Measurements from ENCODE around the gene LYPD1.
"Not testable (repeated sequence)": the region's sequence is repeated elsewhere in the genome, so short reads cannot be mapped to it uniquely, and the experiment has no call there.

The LYPD1 gene, protein sequence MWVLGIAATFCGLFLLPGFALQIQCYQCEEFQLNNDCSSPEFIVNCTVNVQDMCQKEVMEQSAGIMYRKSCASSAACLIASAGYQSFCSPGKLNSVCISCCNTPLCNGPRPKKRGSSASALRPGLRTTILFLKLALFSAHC

DNA sequence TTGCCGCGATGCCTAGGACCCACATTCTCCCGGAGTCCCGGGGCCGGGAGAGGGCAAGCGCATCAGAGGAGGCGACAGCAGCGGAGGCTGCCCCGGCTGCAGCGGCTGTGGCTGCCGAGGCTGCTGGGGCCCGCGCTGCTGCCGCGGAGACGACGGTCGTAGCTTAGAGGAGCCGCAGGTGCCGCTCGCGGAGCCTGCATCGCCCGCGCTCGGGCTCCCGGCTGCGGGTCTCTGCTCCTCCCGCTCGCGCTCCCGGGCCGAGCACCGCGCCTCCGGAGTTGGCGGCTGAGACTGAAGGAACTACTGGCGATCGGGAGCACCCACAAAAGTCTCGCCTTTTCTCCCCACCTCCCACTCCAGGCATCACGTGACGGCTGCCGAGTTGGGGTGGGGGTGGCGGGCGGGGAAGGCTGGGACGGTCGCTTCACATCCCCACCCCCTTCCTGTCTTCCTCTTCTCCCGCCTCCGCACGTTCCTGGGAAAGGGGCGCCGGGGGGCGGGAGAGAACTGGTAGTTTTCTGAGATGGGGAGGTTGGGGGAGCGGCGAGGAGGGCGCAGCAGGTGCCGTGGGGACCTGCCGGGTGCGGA, at the start of gene LYPD1:
TSS of gene LYPD1 (minus strand) at position 298 of the 588 bp plus-strand sequence. CDS start at position 25, 273 bp downstream.
- DNase-seq = no peak

GRCh38 chr2:132719480-132719879, 49.5 kb upstream of the LYPD1 start:
- DNase-seq = no peak

- DNase-seq = no peak
These were observed 46.9 kb upstream of the LYPD1 start for GRCh38 chr2:132716954-132717353.

DNA sequence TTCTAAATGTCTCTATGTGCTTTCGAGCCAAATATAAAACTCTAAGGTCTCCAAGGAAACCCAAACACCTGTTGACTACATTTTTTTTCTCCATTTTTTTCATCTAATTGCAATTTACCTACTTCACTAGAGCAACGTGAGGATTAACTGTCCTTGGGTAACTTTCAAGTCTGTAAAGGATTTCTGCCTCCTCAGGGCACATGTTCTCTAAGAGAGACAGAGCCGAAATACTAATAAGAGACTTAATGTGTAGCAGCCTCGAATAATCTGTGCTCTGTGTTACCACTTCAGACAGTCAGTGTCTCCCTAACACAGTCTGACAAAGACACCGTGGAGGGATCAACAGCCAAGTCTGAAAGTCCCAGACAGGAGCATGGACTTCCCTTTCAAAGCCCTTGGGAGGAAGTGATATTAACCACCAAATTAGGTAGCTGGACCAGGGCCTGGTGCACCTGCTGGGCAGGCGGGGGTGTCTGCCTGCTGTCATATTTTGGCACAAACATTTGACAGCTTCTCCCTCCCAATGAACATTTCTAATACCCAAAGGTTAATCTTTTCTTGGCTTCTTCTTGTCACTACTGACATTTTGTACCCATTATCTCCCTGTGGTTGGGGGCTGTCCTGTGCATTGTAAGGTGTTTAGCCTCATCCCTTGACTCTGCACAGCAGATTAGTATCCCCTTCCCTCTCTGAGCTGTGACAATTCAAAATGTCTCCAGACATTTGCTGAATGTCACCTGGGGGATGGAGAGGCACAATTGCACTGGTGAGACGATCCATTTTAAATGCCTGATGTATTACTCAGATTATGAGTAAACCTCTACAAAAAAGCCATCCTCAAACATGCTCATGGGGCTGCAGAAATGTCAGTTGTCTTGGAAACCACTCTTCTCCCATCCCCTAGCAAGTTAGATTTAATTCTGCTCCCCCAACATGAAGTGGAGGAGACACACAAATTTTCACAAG, 45.7 kb upstream of the LYPD1 start:
- no peak for DNase-seq

DNA sequence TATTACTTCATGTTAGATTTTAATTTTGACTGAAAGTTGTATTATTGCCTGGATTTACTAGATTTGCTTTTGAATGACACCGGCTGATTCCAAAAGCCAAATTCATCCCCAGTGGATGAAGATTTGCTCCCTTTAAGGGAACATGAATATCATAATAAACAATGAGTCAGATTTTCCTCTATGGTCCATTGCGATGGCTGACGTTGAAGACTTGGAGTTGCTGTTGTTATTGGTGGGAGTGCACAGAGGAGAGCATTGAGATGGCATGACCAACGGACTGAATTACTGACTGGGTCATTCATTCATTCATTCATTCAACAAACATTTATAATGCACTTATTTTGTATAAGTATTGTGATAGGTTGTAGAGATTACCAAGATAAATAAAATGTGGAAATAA, 33.4 kb upstream of the LYPD1 start:
- DNase-seq = no peak

- DNase-seq = no peak
These were observed 31.8 kb upstream of the LYPD1 start for GRCh38 chr2:132701810-132702209.

- not testable (repeated sequence) for DNase-seq
These were observed 29.8 kb upstream of the LYPD1 start for GRCh38 chr2:132699802-132700201.

GRCh38 chr2:132698347-132698746, 28.3 kb upstream of the LYPD1 start:
- DNase-seq = not testable (repeated sequence)

- DNase-seq = no peak
These were observed 27.7 kb upstream of the LYPD1 start for GRCh38 chr2:132697556-132698205.

DNA sequence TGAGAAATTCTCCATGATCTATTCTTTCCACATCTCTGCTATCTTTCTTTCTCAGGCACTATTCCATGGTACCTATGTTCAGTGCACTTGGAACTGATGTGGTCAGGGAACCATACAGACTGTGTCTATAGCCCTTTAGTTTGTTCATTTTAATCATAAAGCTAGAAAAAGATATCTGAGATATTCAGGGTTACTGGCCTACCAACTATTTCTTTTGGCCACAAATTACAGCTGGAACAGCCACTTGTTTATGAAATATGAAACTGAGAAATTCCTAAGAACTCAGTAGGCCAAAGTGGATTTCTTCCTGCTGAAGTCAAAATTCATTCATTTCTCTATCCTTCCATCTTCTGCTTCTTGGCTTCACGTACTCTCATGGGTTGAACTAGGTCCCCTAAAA, 22.8 kb upstream of the LYPD1 start:
- DNase-seq = no peak

DNA sequence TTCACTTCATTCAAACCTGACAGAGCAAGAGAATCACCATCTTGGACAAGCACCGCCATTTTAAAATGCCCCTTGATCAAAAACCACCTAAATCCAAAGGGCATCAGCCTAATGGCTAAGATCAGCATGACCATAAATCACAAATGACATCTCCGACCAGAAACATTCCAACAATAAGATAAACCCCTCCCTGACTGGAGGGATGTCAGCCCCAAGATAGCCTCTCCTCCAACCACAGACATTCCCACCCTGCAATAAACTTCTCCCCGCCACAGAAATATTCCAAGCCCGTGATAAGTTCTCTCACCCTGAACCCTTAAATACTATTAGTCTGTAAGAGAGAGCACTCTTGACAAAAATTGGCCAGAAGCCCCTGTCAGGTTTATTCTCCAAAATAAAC, 21.6 kb upstream of the LYPD1 start:
- no peak for DNase-seq

- DNase-seq = no peak
These were observed 20.8 kb upstream of the LYPD1 start for GRCh38 chr2:132690664-132691303.

GRCh38 chr2:132681766-132682165, 11.8 kb upstream of the LYPD1 start:
- no peak for DNase-seq

DNA sequence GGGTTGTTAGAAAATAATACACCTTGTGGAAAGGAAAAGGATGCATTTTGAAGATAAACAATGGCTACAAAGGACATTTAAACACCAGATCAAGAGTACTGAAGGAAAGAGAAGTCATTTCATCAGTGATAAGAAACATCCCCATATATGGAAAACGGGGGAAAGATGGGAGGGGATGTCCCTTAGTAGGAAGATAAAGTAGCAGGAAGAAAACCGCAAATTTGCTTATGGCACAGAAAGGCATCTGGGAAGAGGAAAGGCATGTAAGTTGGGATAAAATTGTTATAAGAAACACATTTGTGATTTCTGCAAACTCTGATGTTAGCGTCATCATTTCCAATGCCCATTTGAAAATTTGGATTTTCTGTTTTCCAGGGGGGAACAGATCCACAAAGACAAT, 10.5 kb upstream of the LYPD1 start:
- DNase-seq = no peak

GRCh38 chr2:132678483-132678882, 8.5 kb upstream of the LYPD1 start:
- no peak for DNase-seq

- no peak for DNase-seq
These were observed 7.7 kb upstream of the LYPD1 start for GRCh38 chr2:132677661-132678060.

DNA sequence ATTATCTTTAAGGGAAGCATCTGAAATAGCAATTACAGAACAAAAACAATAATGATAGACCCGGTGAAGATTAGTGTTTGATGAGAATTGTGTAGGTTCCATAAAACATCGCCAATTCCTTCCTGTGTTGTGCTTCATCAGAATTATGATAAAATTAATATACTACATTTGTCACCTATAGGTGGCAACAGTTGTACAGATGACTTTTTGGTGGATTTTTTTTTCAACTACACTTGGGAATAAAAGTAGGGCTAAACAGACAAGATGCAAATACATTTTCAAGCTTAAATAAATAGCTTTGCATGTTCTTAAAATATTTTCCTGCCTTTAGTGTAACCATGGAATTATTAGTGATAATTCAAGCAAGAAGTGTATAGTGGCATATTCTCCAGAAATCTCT, 7.0 kb upstream of the LYPD1 start:
- DNase-seq = no peak

DNA sequence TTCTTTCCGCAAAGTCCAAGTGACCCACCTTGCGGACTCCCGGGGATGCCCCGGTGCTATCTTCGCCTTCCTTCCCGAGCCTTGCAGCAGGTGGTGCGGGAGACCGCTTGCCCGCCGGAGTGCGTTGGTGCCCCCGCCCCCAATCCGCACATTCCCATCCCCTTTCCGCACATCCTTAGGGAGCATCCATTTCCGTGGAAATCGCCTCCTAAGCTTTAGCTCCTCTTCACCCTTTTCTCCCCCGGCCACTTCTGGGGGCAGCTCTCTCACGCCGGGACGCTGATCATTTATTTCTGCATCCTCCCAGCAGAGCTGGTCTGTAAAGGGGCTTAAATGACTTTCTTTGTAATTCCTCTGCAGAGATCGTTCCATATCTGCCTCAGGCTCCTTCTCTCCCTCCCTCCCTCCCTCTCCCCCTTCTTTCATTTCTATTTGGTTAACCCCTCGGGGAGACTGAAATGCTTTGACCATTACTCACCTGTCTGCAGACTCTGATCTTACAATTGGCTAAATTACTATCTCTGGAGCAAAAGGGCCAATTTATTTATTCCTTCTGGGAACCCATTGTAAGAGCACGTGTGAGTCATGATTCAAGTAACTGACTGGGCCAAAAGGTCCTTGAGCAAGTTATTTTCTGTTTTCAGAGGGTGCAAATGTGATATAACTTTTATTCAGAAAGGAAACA, 1.3 kb upstream of the LYPD1 start:
- DNase-seq = no peak

DNA sequence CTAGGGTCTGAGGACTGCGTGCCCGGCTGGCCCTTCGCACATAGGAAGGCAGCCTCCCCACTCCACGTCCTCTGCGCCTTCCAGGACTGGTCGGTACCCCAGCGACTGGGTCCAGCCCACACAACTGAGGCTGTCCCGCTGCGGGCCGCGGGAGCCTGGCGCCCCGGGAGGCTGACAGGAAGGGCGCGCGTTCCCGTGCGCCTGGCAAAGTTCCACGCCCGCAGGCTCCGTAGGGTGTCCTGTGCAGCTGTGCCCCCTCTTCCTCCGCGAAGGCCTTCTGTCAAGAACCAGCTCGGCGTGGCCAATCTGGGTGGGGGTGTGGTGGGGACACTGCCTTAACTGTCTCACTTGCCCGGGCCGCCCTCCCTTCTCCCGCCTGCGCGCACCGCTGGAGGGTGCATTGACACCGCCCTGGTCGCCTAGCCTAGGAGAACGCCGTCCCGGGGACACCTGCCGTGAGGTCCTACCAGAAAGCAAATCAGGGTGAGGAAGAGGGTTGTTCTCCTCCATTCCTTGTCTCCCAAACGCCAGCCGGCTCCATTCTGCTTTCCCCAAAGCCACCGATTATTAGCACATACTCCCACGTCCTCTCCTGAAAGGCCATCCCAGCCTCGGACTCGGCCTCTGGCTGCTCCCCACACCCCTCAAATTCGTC, 618 bp upstream of the LYPD1 start:
- DNase-seq = no peak

DNA sequence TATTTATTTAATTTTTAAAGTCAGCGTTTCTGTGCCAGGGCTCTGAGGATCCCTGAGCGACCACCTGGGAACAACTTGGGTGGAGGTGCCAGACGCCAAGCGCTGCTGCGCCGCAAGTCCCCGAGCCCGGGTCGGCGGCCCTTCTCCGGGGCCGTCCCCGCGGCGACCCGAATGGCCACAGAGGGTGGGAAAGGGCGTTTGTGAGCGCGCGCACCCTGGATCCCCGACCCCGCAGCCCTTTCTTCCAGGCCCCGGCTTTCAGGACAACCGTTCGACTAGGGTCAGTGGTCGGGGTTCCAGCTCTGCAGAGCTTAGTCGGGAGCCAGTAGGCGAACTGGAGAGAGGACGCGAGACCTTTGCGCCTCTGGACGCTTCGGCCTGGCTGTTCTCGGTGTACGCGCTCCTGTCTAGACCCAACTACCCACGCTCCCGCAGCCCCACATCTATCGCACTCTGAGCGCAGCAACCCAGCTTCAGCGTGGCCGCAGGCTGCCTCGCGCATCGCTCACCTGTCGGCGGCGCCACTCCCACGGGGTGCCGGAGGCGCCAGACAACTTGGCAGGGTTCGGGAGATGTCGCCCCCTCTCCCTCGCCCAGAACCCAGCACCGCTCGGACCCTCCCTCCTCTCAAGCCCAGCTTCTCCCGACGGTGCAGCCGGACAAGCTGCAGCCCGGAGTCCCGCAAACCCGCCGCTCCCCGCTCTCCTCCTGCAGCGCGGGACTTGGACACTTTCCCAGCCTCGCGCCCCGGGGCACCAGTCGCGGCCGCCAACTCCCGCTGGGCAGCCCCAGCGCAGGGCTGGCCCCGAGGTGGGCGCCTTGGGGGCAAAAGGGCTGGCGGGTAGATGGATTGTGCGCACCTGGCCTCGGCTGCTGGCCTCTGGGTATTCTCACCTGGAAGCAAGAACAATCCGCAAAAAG, 758 bp downstream of the LYPD1 start:
- no peak for DNase-seq
